GM12878 (cell line): ENCODE data around the gene CLINT1.

Experiments used
- ATF7 ChIP-seq: fragments of 450-650 bp; IDR thresholded peaks from 2 replicates; pipeline ENCODE4 v1.6.1; 2016; ENCODE audit warnings: low read depth, mild to moderate bottlenecking
- CBFB ChIP-seq: IDR thresholded peaks from 2 replicates; pipeline ENCODE4 v1.6.1; 2016; ENCODE audit warnings: antibody characterized with exemption, low read depth
- CREB1 ChIP-seq: IDR thresholded peaks from 2 replicates; pipeline ENCODE4 v1.6.1; 2012; ENCODE audit warnings: low read depth, mild to moderate bottlenecking, inconsistent platforms
- ESRRA ChIP-seq: IDR thresholded peaks from 2 replicates; pipeline ENCODE4 v1.6.1; 2012; ENCODE audit warnings: mild to moderate bottlenecking, low read length, improper control_type of control experiment
- EZH2 ChIP-seq: IDR thresholded peaks from 2 replicates; pipeline ENCODE4 v1.6.1; 2012; ENCODE audit warnings: low read depth, mild to moderate bottlenecking, control low read depth, inconsistent platforms, low read length, borderline replicate concordance; ENCODE audit not compliant: control insufficient read depth
- GATAD2B ChIP-seq: fragments of 450-650 bp; conservative IDR thresholded peaks from 2 replicates; pipeline ENCODE4 v1.6.1; 2017; ENCODE audit warnings: low read depth, mild to moderate bottlenecking, moderate library complexity
- NFXL1 ChIP-seq: fragments of 450-650 bp; IDR thresholded peaks from 2 replicates; pipeline ENCODE4 v1.6.1; 2017; ENCODE audit warnings: antibody characterized with exemption, mild to moderate bottlenecking, borderline replicate concordance
- NFYA ChIP-seq: IDR thresholded peaks from 2 replicates; pipeline ENCODE4 v1.6.1; 2011; ENCODE audit warnings: low read depth, mild to moderate bottlenecking, low read length, improper control_type of control experiment, borderline replicate concordance
- POLR2AphosphoS5 ChIP-seq: IDR thresholded peaks from 2 replicates; pipeline ENCODE4 v1.6.1; 2011; ENCODE audit warnings: mild to moderate bottlenecking, low read length, inconsistent platforms
- SPI1 ChIP-seq: IDR thresholded peaks from 2 replicates; pipeline ENCODE4 v1.6.1; 2011; ENCODE audit warnings: low read depth, mild to moderate bottlenecking, low read length, moderate library complexity, borderline replicate concordance; ENCODE audit not compliant: insufficient read depth
- TF ChIP-seq, protein P1 (sequence below): fragments of 150-350 bp; IDR thresholded peaks from 2 replicates; pipeline ENCODE4 v1.6.1; 2016; ENCODE audit warnings: low read depth, low read length
- TF ChIP-seq, protein P2 (sequence below), 3 experiments: IDR thresholded peaks in 2 of 3; conservative IDR thresholded peaks in 1 of 3; 2 replicates each; pipeline ENCODE4 v1.5.1; 2011; ENCODE audit warnings: low read depth in 3 of 3, low read length in 3 of 3, mild to moderate bottlenecking in 3 of 3, control low read depth in 2 of 3, moderate library complexity in 2 of 3, inconsistent platforms in 1 of 3, mixed read lengths in 1 of 3; ENCODE audit not compliant: control insufficient read depth in 2 of 3, insufficient read depth in 1 of 3; ENCODE audit errors: extremely low read depth in 1 of 3

GRCh38 chr5:157739388-157740228, 119.3 kb downstream of the CLINT1 start:
- TF ChIP-seq ESRRA: no peak
- no peak for TF ChIP-seq CBFB
- no peak for TF ChIP-seq NFYA
- no peak for TF ChIP-seq EZH2
- TF ChIP-seq, protein P1, sequence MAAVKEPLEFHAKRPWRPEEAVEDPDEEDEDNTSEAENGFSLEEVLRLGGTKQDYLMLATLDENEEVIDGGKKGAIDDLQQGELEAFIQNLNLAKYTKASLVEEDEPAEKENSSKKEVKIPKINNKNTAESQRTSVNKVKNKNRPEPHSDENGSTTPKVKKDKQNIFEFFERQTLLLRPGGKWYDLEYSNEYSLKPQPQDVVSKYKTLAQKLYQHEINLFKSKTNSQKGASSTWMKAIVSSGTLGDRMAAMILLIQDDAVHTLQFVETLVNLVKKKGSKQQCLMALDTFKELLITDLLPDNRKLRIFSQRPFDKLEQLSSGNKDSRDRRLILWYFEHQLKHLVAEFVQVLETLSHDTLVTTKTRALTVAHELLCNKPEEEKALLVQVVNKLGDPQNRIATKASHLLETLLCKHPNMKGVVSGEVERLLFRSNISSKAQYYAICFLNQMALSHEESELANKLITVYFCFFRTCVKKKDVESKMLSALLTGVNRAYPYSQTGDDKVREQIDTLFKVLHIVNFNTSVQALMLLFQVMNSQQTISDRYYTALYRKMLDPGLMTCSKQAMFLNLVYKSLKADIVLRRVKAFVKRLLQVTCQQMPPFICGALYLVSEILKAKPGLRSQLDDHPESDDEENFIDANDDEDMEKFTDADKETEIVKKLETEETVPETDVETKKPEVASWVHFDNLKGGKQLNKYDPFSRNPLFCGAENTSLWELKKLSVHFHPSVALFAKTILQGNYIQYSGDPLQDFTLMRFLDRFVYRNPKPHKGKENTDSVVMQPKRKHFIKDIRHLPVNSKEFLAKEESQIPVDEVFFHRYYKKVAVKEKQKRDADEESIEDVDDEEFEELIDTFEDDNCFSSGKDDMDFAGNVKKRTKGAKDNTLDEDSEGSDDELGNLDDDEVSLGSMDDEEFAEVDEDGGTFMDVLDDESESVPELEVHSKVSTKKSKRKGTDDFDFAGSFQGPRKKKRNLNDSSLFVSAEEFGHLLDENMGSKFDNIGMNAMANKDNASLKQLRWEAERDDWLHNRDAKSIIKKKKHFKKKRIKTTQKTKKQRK: no peak
- no peak for TF ChIP-seq SPI1
- TF ChIP-seq GATAD2B: no peak
- no peak for TF ChIP-seq POLR2AphosphoS5
- TF ChIP-seq, protein P2, sequence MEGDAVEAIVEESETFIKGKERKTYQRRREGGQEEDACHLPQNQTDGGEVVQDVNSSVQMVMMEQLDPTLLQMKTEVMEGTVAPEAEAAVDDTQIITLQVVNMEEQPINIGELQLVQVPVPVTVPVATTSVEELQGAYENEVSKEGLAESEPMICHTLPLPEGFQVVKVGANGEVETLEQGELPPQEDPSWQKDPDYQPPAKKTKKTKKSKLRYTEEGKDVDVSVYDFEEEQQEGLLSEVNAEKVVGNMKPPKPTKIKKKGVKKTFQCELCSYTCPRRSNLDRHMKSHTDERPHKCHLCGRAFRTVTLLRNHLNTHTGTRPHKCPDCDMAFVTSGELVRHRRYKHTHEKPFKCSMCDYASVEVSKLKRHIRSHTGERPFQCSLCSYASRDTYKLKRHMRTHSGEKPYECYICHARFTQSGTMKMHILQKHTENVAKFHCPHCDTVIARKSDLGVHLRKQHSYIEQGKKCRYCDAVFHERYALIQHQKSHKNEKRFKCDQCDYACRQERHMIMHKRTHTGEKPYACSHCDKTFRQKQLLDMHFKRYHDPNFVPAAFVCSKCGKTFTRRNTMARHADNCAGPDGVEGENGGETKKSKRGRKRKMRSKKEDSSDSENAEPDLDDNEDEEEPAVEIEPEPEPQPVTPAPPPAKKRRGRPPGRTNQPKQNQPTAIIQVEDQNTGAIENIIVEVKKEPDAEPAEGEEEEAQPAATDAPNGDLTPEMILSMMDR (IDR thresholded peaks at IDR 0.05 in 2 of 3, conservative IDR thresholded peaks at IDR 0.05 in 1 of 3; ENCODE audit: control insufficient read depth in 2 of 3, extremely low read depth in 1 of 3, insufficient read depth in 1 of 3, low read depth in 3 of 3, low read length in 3 of 3): no peak
- no peak for TF ChIP-seq NFXL1
- TF ChIP-seq CREB1: no peak
- TF ChIP-seq ATF7: no peak
